ENCODE data around the gene KLB.

- TF ChIP-seq, protein P1, sequence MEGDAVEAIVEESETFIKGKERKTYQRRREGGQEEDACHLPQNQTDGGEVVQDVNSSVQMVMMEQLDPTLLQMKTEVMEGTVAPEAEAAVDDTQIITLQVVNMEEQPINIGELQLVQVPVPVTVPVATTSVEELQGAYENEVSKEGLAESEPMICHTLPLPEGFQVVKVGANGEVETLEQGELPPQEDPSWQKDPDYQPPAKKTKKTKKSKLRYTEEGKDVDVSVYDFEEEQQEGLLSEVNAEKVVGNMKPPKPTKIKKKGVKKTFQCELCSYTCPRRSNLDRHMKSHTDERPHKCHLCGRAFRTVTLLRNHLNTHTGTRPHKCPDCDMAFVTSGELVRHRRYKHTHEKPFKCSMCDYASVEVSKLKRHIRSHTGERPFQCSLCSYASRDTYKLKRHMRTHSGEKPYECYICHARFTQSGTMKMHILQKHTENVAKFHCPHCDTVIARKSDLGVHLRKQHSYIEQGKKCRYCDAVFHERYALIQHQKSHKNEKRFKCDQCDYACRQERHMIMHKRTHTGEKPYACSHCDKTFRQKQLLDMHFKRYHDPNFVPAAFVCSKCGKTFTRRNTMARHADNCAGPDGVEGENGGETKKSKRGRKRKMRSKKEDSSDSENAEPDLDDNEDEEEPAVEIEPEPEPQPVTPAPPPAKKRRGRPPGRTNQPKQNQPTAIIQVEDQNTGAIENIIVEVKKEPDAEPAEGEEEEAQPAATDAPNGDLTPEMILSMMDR (optimal IDR thresholded peaks at IDR 0.05 in 1 of 3, IDR thresholded peaks at IDR 0.05 in 1 of 3, conservative IDR thresholded peaks at IDR 0.05 in 1 of 3; ENCODE audit: extremely low read depth in 1 of 3, insufficient read depth in 2 of 3, low read length in 3 of 3): peak in 1 of 3 experiments; percentile 7
- no peak for TF ChIP-seq EZH2 (IDR thresholded peaks at IDR 0.05; ENCODE audit: low read length)
Observed at GRCh38 chr4:39383690-39384089, 23.0 kb upstream of the KLB start.
